GM21390 (cell line): ENCODE data around the gene SORCS2.

Experiments
- ATAC-seq: cut with Tn5 transposase; IDR thresholded peaks from one replicate; pipeline ENCODE4 v1.9.1; 2021; ENCODE audit not compliant: unreplicated experiment

SORCS2 gene

DNA sequence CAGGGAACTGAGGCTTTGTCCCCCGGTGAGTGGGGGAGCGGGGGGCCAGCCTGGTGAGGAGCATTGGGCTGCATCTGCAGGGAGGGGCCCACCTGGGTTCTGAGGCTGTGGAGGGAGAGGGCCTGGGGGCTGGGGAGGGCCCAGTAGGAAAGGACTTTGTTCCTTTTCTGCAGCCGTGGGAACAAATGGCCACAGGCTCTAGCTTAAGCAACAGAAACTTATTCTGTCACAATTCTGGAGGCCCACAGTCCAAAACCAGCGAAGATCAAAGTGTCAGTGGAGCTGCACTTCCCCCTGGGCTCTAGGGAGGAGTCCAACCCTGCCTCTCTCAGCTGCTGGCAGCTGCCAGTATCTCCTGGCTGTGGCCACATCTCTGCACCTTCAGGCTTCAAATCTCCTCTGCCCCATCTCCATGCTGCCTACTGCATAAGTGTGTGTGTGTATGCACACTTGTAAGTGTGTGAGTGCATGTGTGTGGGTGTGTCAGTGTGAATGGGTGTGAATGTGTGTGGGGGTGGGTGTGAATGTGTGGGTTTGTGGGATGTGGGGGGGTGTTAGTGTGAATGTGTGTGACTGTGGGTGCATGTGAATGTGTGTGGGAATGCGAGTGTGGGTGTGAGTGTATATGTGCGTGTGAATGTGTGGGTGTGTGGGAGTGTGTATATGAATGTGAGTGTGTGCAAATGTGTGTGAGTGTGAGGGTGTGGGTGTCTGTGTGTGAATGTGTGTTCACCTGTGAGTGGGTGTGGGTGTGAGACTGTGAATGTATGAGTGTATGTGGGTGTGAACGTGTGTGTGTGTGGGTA lies 446.8 kb downstream of the SORCS2 start:
- no peak for ATAC-seq

DNA sequence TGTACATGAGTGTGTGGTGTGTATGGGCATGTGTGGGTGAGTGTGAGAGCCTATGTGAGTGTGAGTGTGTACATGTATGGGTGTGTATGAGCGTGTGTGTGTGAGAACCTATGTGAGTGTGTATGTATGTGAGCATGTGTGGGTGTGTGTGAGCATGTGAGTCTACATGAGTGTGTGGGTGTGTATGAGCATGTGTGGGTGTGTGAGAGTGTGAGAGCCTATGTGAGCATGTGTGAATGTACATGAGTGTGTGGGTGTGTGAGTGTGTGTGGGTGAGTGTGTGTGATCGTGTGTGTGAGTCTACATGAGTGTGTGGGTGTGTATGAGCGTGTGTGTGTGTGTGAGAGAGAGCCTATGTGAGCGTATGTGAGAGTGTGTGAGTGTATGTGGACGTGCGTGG lies 447.8 kb downstream of the SORCS2 start:
- ATAC-seq = no peak

DNA sequence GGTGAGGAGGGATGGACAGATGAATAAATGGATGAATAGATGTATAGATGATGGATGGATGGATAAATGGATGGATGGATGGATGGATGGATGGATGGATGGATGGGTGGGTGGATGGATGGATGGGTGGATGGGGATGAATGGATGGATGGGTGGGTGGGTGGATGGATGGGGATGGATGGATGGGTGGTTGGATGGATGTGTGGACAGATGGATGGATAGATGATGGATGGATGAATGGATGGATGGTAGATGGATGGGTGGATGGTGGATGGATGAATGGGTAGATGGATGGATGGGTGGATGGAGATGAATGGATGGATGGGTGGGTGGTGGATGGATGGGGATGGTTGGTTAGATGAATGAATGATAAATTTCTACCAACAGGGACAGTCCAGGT lies 449.4 kb downstream of the SORCS2 start:
- no peak for ATAC-seq

DNA sequence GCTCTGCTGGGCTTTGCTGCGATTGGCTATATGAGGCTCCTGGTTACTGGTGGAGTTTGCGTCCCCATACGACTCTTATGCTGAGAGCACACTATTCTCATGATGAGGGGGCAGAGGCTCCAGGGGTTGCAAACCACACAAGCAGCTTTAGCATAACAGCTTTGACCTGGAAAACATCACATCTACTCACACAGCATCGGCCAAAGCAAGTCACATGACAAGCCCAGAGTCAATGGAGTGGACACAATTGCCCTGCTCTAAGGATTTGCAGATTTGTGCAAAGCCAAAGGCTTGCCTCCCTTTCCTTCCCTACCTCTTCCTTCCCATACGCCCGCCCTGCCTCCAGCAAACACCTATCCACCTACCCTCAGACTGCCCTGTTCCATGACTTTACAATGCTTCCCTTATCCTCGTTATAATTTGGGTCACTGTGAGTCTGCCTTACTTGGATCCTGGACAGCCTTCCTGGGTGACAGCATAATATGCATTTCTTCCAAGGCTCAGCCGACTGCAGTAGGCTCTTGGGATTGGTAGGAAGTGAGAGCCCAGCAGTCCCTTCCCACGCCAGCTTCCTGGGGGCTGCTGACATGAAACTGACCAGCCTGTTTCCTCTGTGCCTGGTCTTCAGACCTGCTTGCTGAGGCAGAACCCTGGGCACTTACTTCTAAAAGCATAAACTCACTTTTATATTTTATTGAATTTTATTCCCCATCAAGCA lies 450.6 kb downstream of the SORCS2 start:
- ATAC-seq = no peak

DNA sequence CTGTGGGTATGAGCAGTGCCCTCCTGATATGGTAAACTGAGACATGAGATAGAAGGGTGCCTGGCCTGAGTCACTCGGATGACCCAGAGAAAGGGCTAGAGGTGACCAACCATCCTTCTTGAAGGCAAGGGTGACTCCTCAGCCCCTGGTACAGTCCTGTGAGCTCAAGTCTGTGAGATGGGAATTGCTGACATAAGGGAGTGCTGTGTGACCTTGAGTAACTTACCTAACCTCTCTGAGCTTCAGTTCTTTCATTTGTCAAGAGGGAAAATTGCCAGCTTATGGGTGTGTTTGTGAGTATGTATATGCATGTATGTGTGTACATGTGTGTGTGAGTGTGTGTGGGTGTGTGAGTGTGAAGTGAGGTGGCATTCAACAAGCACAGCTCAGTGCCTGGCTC lies 452.8 kb downstream of the SORCS2 start:
- ATAC-seq = no peak

DNA sequence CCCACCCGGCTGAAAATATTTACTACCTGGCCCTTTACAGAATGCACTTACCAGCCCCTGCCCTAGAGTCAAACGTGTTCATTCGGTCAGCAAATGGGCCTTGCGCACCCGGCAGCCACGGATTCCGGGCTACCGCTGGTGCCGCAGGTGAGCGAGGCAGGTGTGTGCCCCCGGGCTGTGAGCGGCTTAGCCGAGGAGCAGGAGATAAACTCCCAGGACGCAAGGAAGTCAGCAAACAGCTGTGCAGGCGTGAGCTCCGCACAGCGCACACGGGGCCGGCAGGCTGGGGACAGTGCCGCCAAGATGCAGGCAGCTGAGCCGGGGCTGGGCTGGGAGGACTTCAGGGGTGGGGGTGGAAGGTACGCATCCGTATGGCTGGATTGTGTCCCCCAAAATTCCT lies 453.6 kb downstream of the SORCS2 start:
- no peak for ATAC-seq

DNA sequence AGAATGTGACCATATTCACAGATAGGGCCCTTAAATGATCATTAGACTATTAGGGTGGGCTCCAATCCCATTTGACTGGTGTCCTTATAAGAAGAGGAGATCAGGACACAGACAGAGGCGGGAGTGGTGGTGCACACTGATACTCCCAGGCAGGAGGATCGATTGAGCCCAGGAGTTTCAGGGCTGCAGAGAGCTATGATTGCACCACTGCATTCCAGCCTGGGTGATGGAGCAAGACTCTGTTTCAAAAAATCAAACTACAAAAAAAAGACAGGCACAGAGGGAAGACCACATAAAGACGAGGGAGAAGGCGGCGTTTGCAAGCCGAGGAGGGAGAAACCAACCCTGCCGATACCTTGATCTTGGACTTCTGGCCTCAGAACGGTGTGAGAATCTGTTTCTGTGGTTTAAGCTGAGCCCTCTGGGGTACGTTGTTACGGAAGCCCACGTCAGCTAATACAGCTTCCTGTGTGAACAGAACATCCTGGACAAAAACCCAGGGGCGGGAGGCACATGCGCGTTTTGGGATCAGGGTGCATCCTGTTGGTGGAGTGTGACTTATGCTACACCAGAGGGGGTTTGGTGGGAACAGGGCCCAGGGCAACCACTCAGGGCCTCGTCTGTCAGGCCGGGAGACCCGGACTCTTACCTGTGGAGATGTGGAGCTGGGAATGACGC lies 454.2 kb downstream of the SORCS2 start:
- no peak for ATAC-seq

DNA sequence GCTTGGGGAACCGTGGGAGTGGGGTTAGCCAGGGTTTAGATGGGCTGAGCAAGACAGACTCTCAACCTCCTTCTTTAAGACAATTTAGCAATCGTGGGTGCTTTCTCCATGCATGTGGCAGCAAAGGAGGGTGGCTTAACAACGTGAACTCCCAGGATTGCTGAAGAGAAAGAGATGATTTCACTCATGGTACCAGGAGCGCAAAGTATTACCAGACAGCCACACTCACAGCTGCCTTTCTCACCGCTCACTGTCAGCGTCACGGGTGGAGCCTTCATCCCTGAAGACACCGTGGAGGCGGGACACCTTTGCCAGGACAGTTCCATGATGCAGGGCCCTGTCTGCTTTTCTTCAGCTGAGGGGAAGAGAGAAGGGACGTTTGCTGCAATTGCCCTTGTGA lies 454.8 kb downstream of the SORCS2 start:
- ATAC-seq = no peak

DNA sequence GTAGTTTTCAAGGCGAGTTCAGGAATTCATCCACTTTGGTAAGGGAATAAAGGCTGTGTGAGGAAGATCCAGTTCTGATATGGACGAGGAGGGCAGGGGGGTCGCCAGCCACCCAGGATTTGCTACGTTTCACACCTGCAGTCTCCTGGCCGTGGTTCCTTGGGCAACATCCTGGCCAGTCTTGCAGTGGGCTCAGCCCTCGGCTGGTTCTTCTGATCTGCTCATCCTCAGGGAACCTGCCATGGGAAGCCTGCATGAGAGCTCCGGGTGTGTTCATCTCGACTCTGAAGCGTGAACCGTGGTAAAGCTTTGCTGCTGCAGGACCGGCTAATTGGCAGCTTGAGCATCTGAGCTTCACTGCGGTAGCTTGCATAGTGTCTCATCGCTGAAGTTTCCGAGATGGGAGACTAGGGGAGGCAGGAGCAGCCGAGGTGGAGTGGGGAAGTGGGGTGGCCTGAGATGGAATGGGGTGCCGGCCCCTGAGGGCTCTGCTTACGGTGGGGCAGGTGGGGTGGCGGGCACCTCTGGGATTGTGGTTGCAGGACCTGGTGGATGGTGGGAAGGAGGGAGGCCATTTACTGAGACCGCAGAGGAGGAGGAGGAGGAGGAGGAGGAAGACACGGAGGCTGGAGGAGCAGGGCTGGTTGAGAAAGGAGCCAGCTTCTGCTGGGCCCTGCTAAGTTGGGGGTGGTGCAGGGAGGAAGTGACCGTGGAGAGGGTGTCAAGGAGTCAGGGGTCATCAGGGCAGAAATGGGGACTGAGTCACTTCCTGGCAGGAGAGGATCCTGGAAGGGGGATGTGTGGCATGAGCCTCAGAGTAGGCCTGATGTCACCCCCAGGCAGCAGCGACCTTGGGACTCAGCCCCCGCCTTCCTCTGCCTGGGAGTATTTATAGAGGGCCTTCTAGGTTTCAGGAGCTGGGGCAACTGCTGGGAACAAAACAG lies 455.5 kb downstream of the SORCS2 start:
- no peak for ATAC-seq

DNA sequence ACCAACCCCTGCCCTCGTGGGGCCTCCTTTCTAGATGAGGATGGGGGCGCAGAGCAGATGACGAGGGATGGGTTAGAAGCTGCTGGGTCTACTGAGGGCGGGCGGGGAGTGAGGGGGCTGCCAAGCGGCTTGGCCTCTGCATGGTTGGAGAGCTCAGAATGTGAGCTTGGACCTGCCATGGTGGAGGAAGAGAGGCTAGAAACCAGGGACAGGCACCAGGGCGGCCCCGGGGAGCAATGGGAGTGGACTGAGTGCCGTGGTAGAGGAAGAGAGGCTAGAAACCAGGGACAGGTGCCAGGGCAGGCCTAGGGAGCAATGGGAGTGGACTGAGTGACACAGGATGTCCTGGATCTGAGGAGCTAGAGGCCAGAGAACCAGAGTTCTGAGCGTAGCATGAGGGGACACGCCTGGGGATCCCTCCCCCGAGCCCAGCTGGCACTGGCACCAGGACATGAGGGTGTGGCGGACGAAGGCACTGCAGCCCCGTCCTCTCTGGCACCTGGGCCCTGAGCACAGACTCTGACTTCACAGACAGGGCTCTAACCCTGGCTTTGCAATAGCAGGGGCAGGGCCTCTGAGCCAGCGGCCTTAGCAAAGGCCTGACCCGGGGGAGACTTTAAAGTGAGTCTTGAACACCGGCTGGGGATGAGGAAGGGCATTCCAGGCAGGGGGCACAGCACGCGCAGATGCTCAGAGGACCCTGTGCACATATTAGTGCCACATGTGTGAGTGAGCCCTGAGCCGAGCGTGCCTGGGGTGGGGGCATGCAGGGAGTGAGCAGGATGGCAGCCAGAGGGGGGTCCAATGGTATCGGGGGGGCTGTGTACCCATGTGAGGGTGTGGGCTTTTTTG lies 456.4 kb downstream of the SORCS2 start:
- no peak for ATAC-seq

DNA sequence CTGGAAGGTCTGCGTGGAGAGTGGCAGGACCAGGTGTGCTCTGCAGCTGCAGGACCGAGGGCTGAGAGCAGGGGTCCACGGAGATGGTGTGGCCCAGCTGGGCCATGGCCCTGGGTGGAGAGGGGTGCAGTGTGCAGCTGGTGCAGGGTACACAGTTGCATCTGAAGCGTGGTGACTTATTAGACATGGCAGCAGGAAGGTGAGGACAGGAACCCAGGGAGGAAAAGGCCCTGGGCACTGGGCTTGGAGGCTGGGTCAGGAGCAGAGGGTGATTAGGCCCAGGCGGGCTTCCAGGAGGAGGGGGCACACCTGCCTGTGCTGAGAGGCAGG lies 457.0 kb downstream of the SORCS2 start:
- no peak for ATAC-seq

DNA sequence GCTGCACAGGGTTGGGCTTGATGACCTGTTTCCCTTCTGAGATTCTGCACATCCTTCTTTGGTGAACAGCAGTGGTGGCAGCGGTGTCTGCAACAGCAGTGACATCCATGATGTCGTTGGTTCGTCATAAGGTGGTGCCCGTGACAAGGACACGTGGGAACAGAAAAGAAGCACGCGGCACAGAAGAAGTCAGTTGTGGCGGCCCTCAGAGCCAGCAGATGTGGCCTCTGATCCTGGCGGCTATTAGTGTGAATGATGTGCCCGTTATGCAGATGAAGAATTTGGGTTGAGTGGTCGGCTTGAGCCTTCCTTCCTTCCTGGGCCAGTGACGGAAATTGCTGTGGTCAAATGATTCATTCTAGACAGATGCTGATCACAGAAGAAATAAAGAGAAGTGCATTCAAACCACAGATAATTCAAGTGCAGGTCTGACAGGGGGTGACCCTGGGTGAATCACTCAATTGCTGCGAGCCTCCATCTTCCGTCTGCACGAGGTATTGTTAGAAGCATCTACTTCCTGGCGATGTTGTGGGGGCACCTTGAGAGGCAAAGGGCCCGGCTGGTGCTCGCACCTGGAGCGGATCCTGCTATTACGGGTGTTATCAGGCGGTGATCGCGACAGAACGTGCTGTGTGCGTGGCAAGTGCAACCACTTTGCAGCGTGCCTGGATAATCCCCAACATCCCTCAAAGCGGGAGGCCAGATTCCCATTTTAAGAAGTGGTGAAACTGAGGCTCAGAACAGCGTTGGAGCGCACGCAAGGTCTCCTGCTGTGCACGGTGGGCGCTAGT lies 457.6 kb downstream of the SORCS2 start:
- ATAC-seq = no peak

DNA sequence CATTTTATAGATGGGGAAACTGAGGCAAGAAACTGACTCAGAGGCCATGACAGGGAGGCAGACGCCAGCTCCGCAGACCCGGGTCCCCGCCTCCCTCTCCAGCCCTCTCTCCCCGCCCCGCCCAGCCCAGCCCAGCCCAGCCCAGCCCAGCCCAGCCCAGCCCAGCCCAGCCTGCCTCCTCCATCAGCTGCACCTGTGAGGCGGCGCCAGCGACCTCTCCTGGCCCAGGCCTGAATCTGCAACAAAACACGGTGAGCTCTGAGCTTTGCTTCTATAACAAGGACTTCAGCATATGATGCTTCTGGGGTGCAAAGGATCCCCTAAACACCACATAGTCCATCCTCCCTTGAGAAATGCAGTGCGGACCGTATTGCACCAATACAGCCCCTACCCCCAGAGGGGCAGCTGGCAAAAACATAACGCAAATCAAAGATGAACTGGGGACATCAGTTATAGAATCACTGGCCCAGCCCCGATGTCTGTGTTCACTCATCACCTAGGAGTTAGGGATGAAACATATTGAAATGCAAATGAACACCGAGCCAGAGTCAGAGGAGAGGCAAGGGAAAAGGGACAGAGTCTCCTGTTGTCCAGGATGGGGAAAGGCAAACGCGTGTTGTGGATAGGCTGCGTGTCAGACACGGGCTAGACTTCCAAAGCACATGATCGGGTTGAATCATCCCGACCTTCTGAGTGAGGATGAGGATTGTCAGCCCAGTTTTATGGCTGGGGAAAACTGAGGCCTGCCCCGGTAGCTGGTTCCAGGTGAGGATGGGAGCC lies 458.5 kb downstream of the SORCS2 start:
- ATAC-seq = no peak

DNA sequence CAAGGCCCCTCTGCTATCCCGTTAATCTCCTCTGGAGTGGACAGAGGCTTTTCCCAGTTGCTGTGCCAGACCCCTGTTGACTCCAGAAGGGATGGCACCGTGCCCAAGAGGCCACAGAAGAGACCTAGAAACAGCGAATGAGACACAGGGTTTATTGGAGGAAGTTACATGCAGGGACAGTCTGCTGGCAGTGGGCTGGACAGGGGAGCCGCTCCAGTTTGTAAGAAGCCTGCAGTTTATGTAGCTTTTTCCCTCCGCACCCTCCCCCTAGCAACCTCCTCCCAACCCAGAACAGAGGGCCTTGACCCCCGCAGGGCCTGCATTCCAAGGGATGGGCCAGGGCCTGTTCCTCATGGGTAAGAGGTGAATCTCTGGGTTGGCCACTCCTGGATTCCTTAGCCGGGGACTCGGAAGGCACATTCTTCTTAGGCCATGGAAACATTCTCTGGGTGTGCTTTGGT lies 459.2 kb downstream of the SORCS2 start:
- no peak for ATAC-seq

DNA sequence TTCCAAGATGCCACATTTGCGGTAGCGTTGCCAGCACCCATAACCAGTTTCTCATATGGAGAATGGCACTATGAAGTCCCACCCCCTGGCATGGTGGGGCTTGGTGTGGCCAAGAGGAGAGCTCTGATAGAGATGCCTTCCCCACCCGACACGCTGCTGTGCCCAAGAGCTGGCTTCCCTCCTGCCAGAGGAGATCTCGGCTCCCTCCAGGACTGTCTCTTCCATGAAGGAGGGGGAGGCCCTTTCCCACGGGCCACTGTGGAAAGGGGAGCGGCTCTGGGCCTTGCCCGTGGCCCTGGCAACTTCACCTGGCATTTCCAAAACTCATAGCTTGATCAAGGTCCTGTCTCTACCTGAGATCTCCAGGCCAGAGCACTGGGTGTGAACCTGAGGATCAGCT lies 459.7 kb downstream of the SORCS2 start:
- no peak for ATAC-seq

DNA sequence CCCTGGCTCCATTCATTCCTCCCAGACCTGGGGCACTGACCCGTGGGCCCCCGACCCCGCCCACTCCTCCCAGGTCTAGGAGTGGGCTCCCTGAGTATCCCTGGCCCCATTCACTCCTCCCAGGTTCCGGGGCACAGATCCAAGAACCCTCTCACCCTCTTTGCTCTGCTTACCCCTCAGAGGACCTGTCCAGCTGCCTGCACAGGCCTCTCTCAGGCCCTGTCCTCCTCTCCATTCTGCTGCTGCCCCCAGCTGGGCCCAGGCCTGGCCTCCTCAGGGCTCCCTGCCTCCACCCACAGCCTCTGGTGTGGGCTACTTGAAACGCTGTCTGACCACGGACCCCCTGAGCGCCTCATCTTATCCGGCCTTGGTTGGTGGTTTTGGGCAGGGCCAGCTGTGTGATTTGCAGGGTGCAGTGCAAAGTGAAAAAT lies 460.1 kb downstream of the SORCS2 start:
- ATAC-seq = no peak

DNA sequence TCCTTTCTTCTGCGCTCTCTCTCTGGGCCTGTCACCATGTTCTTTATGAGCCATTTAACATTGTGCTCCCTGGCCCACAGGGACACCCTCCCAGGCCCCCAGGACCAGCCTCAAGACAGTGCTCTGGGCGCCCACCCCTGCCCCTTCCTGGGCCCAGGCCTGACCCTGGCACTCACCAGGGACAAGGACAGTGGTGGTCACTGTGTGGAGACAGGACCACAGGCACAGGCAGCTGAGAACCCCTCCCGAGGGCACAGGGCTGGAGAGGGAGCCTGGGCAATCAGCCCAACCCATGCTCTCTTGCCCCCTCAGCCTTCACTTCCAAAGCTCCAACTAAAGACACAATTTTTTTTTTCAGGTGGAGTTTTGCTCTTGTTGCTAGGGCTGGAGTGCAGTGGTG lies 460.6 kb downstream of the SORCS2 start:
- no peak for ATAC-seq
